HepG2 (cell line): ENCODE data around the gene DLG4. TPM values are rescaled to one million over a fixed set of nuclear protein-coding genes. Genes with fewer than 3 reads are reported as not detected.

Experiments
- AKNA ChIP-seq: sonication (generic); formaldehyde crosslinking; IDR thresholded peaks from 2 replicates; pipeline ENCODE4 v1.4.0; 2020; ENCODE audit warnings: missing genetic modification reagents, borderline replicate concordance
- ASH2L ChIP-seq: fragments of 300-600, 200-600 bp; sonication (generic); IDR thresholded peaks from 2 replicates; pipeline ENCODE4 v1.7.0; 2017; ENCODE audit warnings: low read depth, mild to moderate bottlenecking, moderate library complexity, mixed read lengths, low read length; ENCODE audit not compliant: insufficient read length
- BORCS8-MEF2B ChIP-seq: sonication (generic); formaldehyde crosslinking; IDR thresholded peaks from 2 replicates; pipeline ENCODE4 v1.8.0; 2022; ENCODE audit warnings: mild to moderate bottlenecking, missing genetic modification reagents
- CREM ChIP-seq, 2 experiments: sonication (generic) in 1 of 2; formaldehyde crosslinking in 1 of 2; IDR thresholded peaks; 2 replicates each; pipeline versions ENCODE4 v1.4.0 to v1.6.1; 2016 to 2020; ENCODE audit warnings: antibody characterized with exemption in 1 of 2, mild to moderate bottlenecking in 1 of 2, missing genetic modification reagents in 1 of 2
- ELK4 ChIP-seq: sonication (generic); formaldehyde crosslinking; IDR thresholded peaks from 2 replicates; pipeline ENCODE4 v1.9.0; 2021; ENCODE audit warnings: missing genetic modification reagents, borderline replicate concordance
- KAT2B ChIP-seq: fragments of 150-350 bp; IDR thresholded peaks from 2 replicates; pipeline ENCODE4 v1.6.1; 2014; ENCODE audit warnings: low read depth, low read length, borderline replicate concordance
- MAZ ChIP-seq, 2 experiments: sonication (generic) in 1 of 2; formaldehyde crosslinking in 1 of 2; IDR thresholded peaks; 2 replicates each; pipeline versions ENCODE4 v1.5.0 to v1.6.1; 2012 to 2020; ENCODE audit warnings: low read depth in 2 of 2, mild to moderate bottlenecking in 2 of 2, borderline replicate concordance in 1 of 2, improper control_type of control experiment in 1 of 2, low read length in 1 of 2, missing genetic modification reagents in 1 of 2, moderate library complexity in 1 of 2
- NFAT5 ChIP-seq: sonication (generic); formaldehyde crosslinking; IDR thresholded peaks from 2 replicates; pipeline ENCODE4 v1.4.0; 2020; ENCODE audit warnings: missing genetic modification reagents
- NFYB ChIP-seq: sonication (generic); formaldehyde crosslinking; IDR thresholded peaks from 2 replicates; pipeline ENCODE4 v1.4.0; 2020; ENCODE audit warnings: missing genetic modification reagents
- RFX3 ChIP-seq: IDR thresholded peaks from 2 replicates; pipeline ENCODE4 v1.6.1; 2016; ENCODE audit warnings: missing biosample characterization, missing genetic modification reagents
- SAFB2 ChIP-seq: sonication (generic); formaldehyde crosslinking; IDR thresholded peaks from 2 replicates; pipeline ENCODE4 v1.5.1; 2020; ENCODE audit warnings: missing genetic modification reagents, low read depth, mild to moderate bottlenecking, borderline replicate concordance
- SP5 ChIP-seq: IDR thresholded peaks from 2 replicates; pipeline ENCODE4 v1.6.1; 2016; ENCODE audit warnings: low read depth, borderline replicate concordance
- TEF ChIP-seq: sonication (generic); formaldehyde crosslinking; IDR thresholded peaks from 2 replicates; pipeline ENCODE4 v1.5.0; 2020; ENCODE audit warnings: missing genetic modification reagents
- ZNF274 ChIP-seq: sonication (generic); formaldehyde crosslinking; IDR thresholded peaks from 2 replicates; pipeline ENCODE4 v1.5.1; 2020; ENCODE audit warnings: mild to moderate bottlenecking, missing genetic modification reagents
- ZNF782 ChIP-seq: sonication (generic); formaldehyde crosslinking; IDR thresholded peaks from 2 replicates; pipeline ENCODE4 v1.4.0; 2020; ENCODE audit warnings: missing genetic modification reagents, mild to moderate bottlenecking, borderline replicate concordance
- polyA plus RNA-seq, 8 experiments: library from polyadenylated mRNA; depleted of rRNA in 3 of 8; stranded (reverse) in 7 of 8; unstranded in 1 of 8; fragments of >200 nt; fragmentation: Illumina TruSeq in 4 of 8; extraction: Trizol in 4 of 8; gene quantifications; 2 replicates each; pipeline versions ENCODE4 v1.2.1 to v1.2.3, GENCODE V29; 2011 to 2016; ENCODE audit warnings: low read depth in 4 of 8, missing spikeins in 1 of 8, mixed read lengths in 1 of 8; ENCODE audit not compliant: insufficient read depth in 1 of 8
- total RNA-seq, 5 experiments: library from RNA; depleted of rRNA; stranded (reverse); fragments of >200 nt; fragmentation: Illumina TruSeq; extraction: Trizol; gene quantifications; 2 replicates each; pipeline ENCODE4 v1.2.3, GENCODE V29; 2016; ENCODE audit warnings: low read depth in 1 of 5

Gene DLG4
- total and polyA plus RNA-seq, 2 of the 13 experiments (the other 11 are each of a cell fraction or from before 2014, with no cell fraction given), result 0.71 to 4.3 TPM

GRCh38 chr17:7219812-7220592, at the start of gene DLG4, which contains the start of gene ACADVL (continued):
- TF ChIP-seq NFAT5 (CRISPR knock-in tag), result peak; percentile 64; the same call in 1 of the 2 replicates
- TF ChIP-seq SAFB2 (CRISPR knock-in tag), result peak; percentile 94
- TF ChIP-seq NFYB (CRISPR knock-in tag), result 0 out of 2 replicates have a peak, but pooled peaks have one; percentile 3
- no peak for TF ChIP-seq KAT2B
- peak; percentile 75 for TF ChIP-seq CREM (IDR thresholded peaks at IDR 0.05)
- TF ChIP-seq CREM (CRISPR knock-in tag; IDR thresholded peaks at IDR 0.05), result no peak
- TF ChIP-seq ELK4 (CRISPR knock-in tag), result no peak
- no peak for TF ChIP-seq TEF (CRISPR knock-in tag)
- TF ChIP-seq ASH2L, result peak; percentile 59
- no peak for TF ChIP-seq AKNA (CRISPR knock-in tag)
- peak; percentile 88; the same call in 1 of the 2 replicates for TF ChIP-seq ZNF274
- no peak for TF ChIP-seq RFX3
- TF ChIP-seq BORCS8-MEF2B (CRISPR knock-in tag), result peak; percentile 70
- no peak; the same call in 1 of the 2 replicates for TF ChIP-seq MAZ (IDR thresholded peaks at IDR 0.05; ENCODE audit: borderline replicate concordance, low read depth, low read length)
- TF ChIP-seq MAZ (CRISPR knock-in tag; IDR thresholded peaks at IDR 0.05; ENCODE audit: low read depth), result peak; percentile 60; the same call in 1 of the 2 replicates
- TF ChIP-seq SP5 (CRISPR knock-in tag), result no peak
- TF ChIP-seq ZNF782 (CRISPR knock-in tag), result 0 out of 2 replicates have a peak, but pooled peaks have one; percentile 30
